Activated T-helper 1 cell treated with Interleukin-2 at 50 U/mL for 16 hours (primary cell): ENCODE results near the gene ADCY4.

ENCODE experiments used
- DNase-seq: peaks from one replicate; pipeline ENCODE4 v3.0.0-alpha.2; 2020; ENCODE audit warnings: low read depth

The ADCY4 gene

GRCh38 chr14:24274101-24274543, 60.7 kb downstream of the ADCY4 start:
- DNase-seq, result peak; percentile 7

DNA sequence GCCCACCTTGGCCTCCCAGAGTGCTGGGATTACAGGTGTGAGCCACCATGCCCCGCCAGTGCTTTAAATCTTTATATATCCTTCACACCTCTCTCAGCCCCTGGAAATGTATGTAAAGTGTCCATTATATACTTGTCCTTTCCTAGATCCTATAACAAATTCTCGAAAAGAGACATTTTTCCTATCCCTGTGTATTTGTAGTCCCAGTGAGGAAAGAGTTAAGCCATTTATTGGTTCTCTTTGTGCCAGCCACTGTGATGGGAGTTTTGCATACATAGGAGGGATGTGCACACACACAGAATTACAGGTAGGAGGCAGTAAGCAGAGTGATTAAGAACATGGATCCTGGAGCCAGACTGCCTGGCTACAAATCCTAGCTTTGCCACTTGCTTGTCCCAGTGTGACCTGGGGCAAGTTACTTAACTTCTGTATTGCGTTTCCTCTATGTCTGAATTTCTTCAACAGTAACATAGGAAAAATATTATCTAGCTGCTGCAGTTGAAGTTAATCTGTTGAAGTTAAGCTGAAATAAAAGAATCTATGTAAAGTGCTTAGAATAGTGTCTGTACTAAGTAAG, 61.4 kb downstream of the ADCY4 start:
- DNase-seq, result no peak

DNA sequence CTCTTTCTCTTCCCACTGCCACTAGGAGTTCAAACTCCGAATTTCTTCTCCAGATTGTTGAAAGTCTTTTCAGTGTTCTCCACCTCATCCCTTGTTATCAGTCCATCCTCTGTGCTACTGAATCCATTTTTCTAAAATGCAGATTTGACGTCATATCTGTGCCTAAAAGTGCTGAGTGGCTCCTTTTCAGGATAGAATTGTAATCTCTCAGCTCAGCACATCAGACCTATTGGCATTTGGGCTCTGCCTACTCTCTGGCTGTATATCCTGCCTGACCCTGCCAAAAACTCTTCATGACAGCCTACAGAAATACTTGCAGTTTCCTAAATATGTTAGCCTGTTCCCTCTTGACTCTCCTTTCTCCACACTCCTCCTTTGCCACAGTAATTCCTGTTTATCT, 62.4 kb downstream of the ADCY4 start:
- no peak for DNase-seq

- no peak for DNase-seq
These were observed 63.0 kb downstream of the ADCY4 start for GRCh38 chr14:24271834-24272263.

- DNase-seq, result peak; percentile 91
These were observed 63.6 kb downstream of the ADCY4 start, which contains the start of gene RABGGTA for GRCh38 chr14:24271134-24271833. Gene RABGGTA, minus strand, starts transcription at chr14:24271597. Its CDS starts 482 bp downstream, at chr14:24271115.

DNA sequence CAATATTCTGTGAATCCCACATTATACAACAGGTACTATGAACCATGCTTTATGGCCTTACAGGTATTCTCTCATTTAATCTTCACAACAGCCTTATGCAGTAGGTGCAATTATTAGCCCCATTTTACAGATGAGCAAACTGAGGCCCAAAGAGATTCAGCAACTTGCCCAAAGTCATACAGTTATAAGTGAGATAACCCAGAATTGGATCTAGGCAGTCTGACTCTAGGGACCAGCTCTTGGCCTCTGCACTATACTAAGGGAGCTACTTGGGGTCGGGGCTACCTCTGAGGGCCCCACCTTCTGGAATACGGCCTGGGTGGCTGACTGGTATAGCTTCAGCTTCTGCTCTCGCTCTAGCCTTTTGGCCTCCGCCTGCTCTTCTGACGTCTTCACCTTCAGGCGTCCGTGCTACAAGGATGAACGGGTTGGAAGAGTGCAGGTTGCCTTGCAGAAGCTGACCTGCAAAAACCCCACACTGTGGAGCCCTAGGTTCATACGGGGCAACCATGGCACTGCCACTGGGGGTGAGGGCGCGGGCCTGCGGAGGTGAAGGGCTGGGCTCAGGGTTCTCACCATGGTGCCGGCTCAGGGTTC, 64.2 kb downstream of the ADCY4 start:
- no peak for DNase-seq

DNA sequence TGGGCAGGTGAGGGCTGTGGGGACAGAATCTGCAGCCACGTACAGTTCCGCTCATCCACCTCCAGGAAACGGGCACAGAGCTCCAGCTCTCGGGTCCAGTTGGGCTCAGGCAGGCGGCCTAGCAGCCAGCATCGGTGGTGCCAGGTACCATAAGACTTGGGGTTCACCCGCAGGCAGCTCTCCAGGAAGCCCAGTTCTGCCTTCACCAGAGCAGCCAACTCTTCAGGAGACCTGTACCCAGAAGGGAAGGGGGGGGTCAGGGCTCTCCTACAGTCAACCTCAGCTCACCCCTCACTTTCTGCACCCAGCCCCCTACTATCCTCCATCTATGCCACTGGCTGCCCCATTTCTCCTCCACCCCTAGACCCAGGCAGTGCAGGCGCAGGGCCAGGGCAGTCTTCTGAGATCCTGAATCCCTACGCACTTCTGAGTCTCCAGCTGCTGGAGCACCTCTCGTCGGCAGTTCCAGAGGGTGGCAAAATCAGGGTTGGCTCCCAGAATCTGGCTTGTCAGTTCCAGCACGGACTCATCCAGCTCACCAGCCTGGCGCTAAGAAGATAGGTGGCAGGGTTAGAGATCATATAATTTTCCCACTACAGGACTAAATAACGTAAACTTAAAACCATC, 64.8 kb downstream of the ADCY4 start:
- DNase-seq, result no peak

DNA sequence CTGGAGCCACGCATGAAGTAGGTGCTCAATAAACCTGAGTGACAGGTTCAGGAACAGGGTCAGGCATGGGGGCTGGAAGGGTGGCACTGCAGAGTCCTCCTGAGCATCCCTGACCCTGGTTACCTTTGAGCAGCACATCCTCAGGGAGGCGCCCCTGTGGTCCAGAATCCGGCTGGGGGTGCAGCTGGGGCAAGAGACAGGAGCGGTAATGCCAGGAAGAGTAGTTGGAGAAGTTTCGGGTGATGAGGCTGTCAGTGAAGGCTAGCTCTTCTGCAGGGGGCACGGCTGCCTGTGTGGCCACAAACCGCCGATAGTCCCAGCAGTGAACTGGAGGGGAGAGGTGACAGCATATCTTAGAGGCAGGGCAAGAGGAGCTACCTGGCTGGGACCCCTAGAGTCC, 65.5 kb downstream of the ADCY4 start:
- DNase-seq, result no peak
